ENCODE results near the gene MYBL2.
A peak's percentile ranks its signal among the peaks of the same experiment; 100 is the strongest.

The MYBL2 gene

DNA sequence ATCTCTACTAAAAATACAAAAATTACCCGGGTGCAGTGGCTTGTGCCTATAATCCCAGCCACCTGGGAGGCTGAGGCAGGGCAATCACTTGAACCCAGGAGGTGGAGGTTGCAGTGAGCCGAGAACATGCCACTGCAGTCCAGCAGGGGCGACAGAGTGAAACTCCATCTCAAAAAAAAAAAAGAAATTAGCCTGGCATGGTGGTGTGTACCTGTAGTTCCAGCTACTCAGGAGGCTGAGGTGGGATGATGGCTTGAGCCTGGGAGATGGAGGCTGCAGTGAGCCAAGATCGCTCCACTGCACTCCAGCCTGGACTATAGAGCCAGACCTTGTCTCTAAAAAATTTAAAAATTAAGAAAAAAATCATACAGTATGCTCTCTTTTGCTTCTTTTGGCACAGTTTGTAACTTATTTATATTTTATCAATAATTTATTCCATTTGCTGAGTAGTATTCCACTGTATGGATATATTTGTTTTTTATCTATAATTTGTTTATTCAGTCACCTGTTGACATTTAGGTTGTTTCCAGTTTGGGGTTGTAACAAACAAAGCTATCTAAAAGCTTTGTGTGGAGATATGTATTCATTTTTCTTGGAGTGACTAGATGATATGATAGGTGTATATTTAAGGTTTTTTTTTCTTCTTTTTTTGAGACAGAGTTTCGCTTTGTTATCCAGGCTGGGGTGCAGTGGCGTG lies 8.0 kb upstream of the MYBL2 start:
- TF ChIP-seq Cebpa-rat (IDR thresholded peaks at IDR 0.05), result no peak
- H3K9me3 ChIP-seq, result no peaks in the 10 kb centered on the region
- no peak overlapping the region for H3K9ac ChIP-seq
- H3K27me3 ChIP-seq, result no peaks in the 10 kb centered on the region
- no peak overlapping the region for H3K27ac ChIP-seq
- no peaks in the 10 kb centered on the region for H4K20me1 ChIP-seq
- H3K36me3 ChIP-seq, result no peaks in the 10 kb centered on the region
- no peak overlapping the region for H3K4me3 ChIP-seq
- peak overlapping the region; percentile 83 for H3K4me2 ChIP-seq
- peaks cover 14% of the 10 kb centered on the region for H3K4me1 ChIP-seq

DNA sequence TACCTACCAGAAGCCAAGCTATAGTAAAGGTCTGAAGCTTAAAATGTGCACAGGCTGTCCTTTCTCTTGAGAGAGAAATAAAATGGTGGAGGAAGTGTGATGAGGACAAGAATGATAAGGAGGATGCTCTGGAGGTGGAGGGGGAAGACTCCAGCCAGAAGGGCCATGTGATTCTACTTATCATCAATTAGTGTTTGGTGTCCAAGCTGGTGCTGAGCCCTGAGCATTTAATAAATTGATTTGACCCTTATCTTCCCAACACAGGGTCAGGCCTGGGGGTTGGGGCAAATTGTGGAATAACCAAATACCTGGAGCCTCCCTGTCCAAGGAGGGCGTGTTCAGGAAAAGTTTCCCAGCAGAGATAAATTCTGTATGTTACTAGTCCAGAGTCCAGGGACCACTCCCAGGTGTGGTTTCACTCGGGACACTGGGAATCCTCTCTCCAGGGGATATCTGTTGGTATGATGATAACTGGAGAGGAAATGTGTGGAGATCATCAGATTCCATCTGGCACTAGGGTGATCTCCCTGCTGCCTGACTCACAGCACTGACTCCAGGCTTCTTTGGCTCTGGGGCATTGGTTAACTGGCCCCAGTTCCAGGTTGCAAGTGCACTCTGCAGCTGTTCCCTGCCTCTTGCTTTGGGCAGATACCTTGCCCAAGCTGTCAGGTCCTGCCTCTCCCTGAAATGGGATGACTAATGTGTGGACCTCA lies 3.8 kb upstream of the MYBL2 start:
- Histone ChIP-seq H4K20me1 (peaks cover 7% of the 10 kb centered on the region), H3K9me3 (no peaks in the 10 kb centered on the region), H3K27me3 (no peaks in the 10 kb centered on the region), H3K4me2 (no peak overlapping the region), H3K4me3 (no peak overlapping the region), H3K36me3 (no peaks in the 10 kb centered on the region), H3K9ac (no peak overlapping the region), H3K4me1 (peaks cover 17% of the 10 kb centered on the region), H3K27ac (no peak overlapping the region)
- no peak for TF ChIP-seq Cebpa-rat (IDR thresholded peaks at IDR 0.05)

DNA sequence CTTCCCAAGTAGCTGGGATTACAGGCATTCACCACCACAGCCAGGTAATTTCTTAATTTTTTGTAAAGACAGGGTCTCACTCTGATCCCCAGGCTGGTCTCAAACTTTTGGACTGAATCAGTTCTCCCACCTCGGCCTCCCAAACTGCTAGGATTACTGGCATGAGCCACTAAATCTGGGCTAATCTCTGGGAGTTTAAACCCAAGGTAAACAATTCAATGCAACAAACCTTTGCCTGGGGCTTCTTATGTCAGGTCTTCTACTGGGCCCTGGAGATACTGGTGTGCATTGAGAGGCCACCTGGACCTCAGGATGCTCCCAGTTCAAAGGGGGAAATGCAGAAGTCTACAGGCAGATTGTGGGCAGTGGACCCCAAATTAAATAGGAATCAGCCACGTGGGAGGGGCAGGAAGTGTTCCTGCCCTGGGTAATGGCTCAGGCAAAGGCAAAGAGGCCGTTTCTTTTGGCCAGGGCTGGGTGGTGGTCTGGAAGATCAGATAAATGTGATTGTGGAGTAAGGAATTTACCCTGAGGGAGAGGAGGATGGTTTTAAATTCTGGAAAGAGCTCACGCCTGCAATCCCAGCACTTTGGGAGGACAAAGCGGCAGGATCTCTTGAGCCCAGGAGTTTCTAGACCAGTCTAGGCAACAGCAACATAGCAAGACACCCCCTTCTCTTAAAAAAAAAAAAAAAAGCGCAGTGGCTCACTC lies 1.3 kb upstream of the MYBL2 start:
- H3K4me1 ChIP-seq, result peaks cover 32% of the 10 kb centered on the region
- TF ChIP-seq Cebpa-rat (IDR thresholded peaks at IDR 0.05), result no peak
- no peak overlapping the region for H3K4me3 ChIP-seq
- H3K27ac ChIP-seq, result no peak overlapping the region
- no peaks in the 10 kb centered on the region for H3K9me3 ChIP-seq
- no peaks in the 10 kb centered on the region for H3K27me3 ChIP-seq
- peaks cover 32% of the 10 kb centered on the region for H4K20me1 ChIP-seq
- peaks cover 23% of the 10 kb centered on the region for H3K36me3 ChIP-seq
- no peak overlapping the region for H3K9ac ChIP-seq
- H3K4me2 ChIP-seq, result no peak overlapping the region

DNA sequence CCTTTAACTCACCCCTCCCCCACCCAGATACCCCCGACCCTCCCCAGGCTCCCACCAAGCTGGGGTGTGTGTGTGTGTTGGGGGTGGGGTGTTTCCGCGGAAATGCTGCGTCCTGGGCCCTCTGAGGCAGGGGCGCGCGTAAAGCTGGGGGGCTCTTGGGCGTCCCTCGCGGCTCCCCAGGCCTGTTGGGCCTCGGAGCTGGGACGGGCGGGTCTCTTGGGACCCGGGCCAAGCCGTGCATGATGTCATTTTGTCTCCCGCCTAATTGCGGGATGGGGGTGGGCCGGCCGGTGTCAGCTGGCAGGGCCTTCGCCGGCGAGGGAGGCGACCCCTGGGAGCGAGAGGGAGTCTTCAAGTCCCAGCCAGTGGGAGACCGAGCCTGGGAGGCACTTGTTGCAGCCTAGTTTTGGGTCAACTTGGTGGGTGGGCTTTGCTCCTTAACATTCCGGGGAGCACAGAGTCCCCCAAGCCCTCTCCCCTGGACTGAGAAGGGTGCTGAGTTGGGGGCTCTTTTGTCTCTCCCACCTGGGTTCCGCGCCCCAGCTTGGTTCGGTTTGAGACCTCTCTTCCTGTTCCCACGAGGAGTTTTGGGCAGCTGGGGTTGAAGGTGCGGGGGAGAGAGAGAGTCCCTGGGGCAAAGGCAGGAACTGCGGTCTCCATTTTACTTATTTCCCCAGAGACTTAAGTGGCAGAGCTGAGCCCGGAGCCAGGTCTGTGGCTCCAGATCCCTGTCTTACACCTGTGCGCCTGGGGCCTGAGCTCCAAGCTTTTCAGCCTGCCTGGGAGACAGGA lies 623 bp downstream of the MYBL2 start:
- Histone ChIP-seq H3K4me3 (peak overlapping the region; percentile 71), H3K27ac (peak overlapping the region; percentile 91), H3K9ac (peak overlapping the region; percentile 89), H3K9me3 (no peaks in the 10 kb centered on the region), H3K4me2 (peak overlapping the region; percentile 98), H3K4me1 (peaks cover 32% of the 10 kb centered on the region), H3K36me3 (peaks cover 38% of the 10 kb centered on the region), H3K27me3 (no peaks in the 10 kb centered on the region), H4K20me1 (peaks cover 49% of the 10 kb centered on the region)
- no peak for TF ChIP-seq Cebpa-rat (IDR thresholded peaks at IDR 0.05)

DNA sequence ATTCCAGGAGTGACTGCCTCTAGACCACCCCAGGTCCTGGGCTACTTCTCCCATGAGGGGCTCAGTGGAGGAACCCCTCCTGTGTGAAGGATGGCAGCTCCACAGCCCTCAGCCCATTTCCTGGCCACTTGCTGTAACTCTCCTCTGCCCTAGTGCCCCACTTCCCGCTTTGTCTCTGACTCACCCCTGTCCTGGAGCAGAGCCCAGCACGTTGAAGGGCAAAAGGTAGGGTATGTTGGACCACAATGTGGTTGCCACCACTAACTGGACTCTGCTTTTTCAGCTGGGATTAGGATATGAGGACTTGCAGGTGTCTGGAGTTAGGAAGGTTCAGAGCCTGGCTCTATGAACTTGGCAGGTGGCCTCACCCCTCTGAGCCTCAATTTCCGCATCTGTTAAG lies 2.4 kb downstream of the MYBL2 start:
- Histone ChIP-seq H3K4me3 (no peak overlapping the region), H3K27me3 (no peaks in the 10 kb centered on the region), H3K4me1 (peaks cover 32% of the 10 kb centered on the region), H3K9ac (no peak overlapping the region), H3K9me3 (no peaks in the 10 kb centered on the region), H3K27ac (no peak overlapping the region), H4K20me1 (peaks cover 58% of the 10 kb centered on the region), H3K4me2 (peak overlapping the region; percentile 98), H3K36me3 (peaks cover 56% of the 10 kb centered on the region)
- TF ChIP-seq Cebpa-rat (IDR thresholded peaks at IDR 0.05), result no peak

DNA sequence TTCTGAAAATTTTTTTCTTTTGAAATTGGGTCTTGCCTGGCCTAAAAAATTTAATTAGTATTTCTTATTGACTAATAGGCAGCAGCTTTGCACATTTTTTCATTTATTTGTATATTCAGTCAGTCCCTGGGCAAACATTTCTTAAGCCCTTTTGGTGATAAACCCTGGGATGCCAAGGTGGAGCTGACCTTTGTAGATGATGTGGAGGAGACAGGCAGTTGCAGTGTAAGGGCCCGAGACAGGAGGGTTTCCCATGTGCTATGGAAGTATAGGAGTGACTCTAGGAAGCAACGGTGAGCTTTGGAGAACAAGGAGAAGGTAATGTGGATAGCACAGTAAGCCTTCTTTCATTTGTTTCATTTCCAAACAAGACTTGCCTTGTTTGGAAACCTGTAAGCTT lies 3.5 kb downstream of the MYBL2 start:
- Histone ChIP-seq H3K27ac (no peak overlapping the region), H3K4me2 (no peak overlapping the region), H3K9me3 (no peaks in the 10 kb centered on the region), H3K4me1 (peaks cover 32% of the 10 kb centered on the region), H3K9ac (no peak overlapping the region), H3K4me3 (no peak overlapping the region), H4K20me1 (peaks cover 67% of the 10 kb centered on the region), H3K36me3 (peaks cover 67% of the 10 kb centered on the region), H3K27me3 (no peaks in the 10 kb centered on the region)
- no peak for TF ChIP-seq Cebpa-rat (IDR thresholded peaks at IDR 0.05)

DNA sequence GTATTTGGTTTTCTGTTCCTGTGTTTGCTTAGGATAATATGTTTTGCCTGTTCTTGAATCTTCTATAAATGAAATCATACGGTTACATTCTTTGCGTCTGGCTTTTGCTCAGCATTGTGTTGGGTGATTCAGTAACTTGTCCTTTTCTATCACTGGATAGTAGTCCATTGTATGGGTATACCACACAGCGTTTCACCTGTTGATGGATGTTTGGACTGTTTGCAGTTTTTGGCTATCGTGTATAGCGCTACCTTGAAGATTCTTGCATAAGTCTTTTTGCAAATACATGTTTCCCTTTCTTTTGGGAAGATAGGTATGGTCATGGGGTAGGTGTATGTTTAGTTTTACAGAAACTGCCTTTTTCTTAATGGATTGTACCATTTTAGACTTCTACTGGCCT lies 9.5 kb downstream of the MYBL2 start:
- no peaks in the 10 kb centered on the region for H3K9me3 ChIP-seq
- no peak overlapping the region for H3K9ac ChIP-seq
- no peak for TF ChIP-seq Cebpa-rat (IDR thresholded peaks at IDR 0.05)
- peaks cover 75% of the 10 kb centered on the region; the same call in 1 of the 2 replicates for H4K20me1 ChIP-seq
- peaks cover 88% of the 10 kb centered on the region for H3K36me3 ChIP-seq
- no peak overlapping the region for H3K4me2 ChIP-seq
- H3K27ac ChIP-seq, result no peak overlapping the region
- H3K4me1 ChIP-seq, result peaks cover 14% of the 10 kb centered on the region
- no peaks in the 10 kb centered on the region for H3K27me3 ChIP-seq
- no peak overlapping the region for H3K4me3 ChIP-seq

DNA sequence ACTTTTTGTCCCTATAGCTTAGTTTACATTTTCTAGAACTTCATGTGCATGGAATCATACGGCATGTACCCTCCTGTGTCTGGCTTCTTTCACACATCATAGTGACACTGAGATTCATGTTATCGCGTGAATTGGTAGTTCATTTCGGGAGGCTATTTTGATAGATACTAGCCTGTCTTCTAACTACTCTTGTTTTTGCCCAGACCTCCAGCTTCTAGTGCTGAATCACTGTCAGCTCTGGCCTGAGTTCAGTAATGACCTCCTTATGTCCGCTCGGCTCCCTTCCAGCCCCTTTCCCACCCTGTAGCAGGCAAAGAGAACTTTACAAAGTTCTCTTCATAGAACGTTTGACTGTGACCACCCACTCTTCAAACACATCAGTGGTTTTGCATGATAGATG lies 14.1 kb downstream of the MYBL2 start:
- Histone ChIP-seq H3K4me3 (no peak overlapping the region), H4K20me1 (peaks cover 63% of the 10 kb centered on the region), H3K4me1 (peaks cover 34% of the 10 kb centered on the region), H3K27me3 (no peaks in the 10 kb centered on the region), H3K9me3 (no peaks in the 10 kb centered on the region), H3K27ac (peak overlapping the region; percentile 83), H3K36me3 (peaks cover 77% of the 10 kb centered on the region), H3K4me2 (peak overlapping the region; percentile 89), H3K9ac (peak overlapping the region; percentile 70; the same call in 1 of the 2 replicates)
- TF ChIP-seq Cebpa-rat (IDR thresholded peaks at IDR 0.05), result no peak

DNA sequence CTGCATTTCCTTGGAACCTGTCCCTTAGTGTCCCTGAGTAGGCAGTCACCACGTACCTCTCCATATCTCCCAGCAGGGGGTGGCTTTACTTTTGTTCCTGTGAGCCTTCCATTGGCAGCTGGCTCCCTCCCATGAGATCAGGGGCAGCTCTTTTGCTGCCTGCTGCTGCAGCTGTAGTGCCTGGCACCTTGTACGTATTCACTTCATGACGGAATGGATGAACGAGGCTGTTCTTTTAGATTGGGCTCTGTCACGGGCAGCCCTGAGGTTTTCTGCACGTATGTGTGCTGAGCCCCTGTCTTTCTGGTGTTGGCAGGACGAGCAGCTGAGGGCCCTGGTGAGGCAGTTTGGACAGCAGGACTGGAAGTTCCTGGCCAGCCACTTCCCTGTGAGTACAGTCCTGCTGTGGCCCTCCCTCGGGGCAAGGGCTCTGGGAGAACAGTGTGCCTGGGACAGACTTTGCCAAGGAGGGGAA lies 14.6 kb downstream of the MYBL2 start:
- Histone ChIP-seq H4K20me1 (peaks cover 64% of the 10 kb centered on the region), H3K9me3 (no peaks in the 10 kb centered on the region), H3K36me3 (peaks cover 77% of the 10 kb centered on the region), H3K9ac (peak overlapping the region; percentile 70), H3K4me3 (peak overlapping the region; percentile 59), H3K27ac (peak overlapping the region; percentile 83), H3K4me1 (peaks cover 34% of the 10 kb centered on the region), H3K27me3 (no peaks in the 10 kb centered on the region), H3K4me2 (peak overlapping the region; percentile 89)
- TF ChIP-seq Cebpa-rat (IDR thresholded peaks at IDR 0.05), result no peak

Data from BLaER1 (cell line).